H7 (cell line): Measurements from ENCODE around the gene NAV2. TPM values are rescaled to one million over a fixed set of nuclear protein-coding genes. Genes with fewer than 3 reads are reported as not detected.
A peak's percentile ranks its signal among the peaks of the same experiment; 100 is the strongest.

ENCODE experiments used
- DNase-seq: peaks from one replicate; pipeline ENCODE4 v3.0.0; 2012
- H3K27me3 ChIP-seq: 2 replicates; pipeline ENCODE4 v1.6.0; 2011; ENCODE audit warnings: mild to moderate bottlenecking, low read length; ENCODE audit not compliant: control insufficient read depth, insufficient read depth
- H3K36me3 ChIP-seq: replicated peaks from 2 replicates; pipeline ENCODE4 v1.5.1; 2011; ENCODE audit warnings: low read length; ENCODE audit not compliant: control insufficient read depth, insufficient read depth
- H3K4me3 ChIP-seq: 2 replicates; pipeline ENCODE4 v1.5.1; 2011; ENCODE audit warnings: low read depth, mild to moderate bottlenecking, control low read depth, low read length, moderate library complexity; ENCODE audit not compliant: insufficient read depth
- total RNA-seq: library from RNA; depleted of rRNA; stranded (reverse); fragments of >200 nt; shearing (Covaris generic); gene quantifications from 2 replicates; pipeline ENCODE4 v1.2.3, GENCODE V29; 2014

Gene NAV2
- total RNA-seq, 1 experiment from 2014 or later, result 11.1 TPM

GRCh38 chr11:20161923-20162744, 449.5 kb downstream of the NAV2 start:
- peak; percentile 52 for DNase-seq
- peaks cover 97% of the 10 kb centered on the region for H3K27me3 ChIP-seq
- peak overlapping the region; percentile 46 for H3K4me3 ChIP-seq
- H3K36me3 ChIP-seq, result no peaks in the 10 kb centered on the region

GRCh38 chr11:20162824-20163782, 450.5 kb downstream of the NAV2 start:
- no peaks in the 10 kb centered on the region for H3K36me3 ChIP-seq
- H3K27me3 ChIP-seq, result peaks cover 93% of the 10 kb centered on the region
- peak; percentile 83 for DNase-seq
- peak overlapping the region; percentile 46 for H3K4me3 ChIP-seq

GRCh38 chr11:20163783-20164481, 451.3 kb downstream of the NAV2 start:
- peak; percentile 19 for DNase-seq
- Histone ChIP-seq H3K4me3 (peak overlapping the region; percentile 46), H3K36me3 (no peaks in the 10 kb centered on the region), H3K27me3 (peaks cover 85% of the 10 kb centered on the region)
